Measurements from ENCODE around the gene TMEM63A.

The TMEM63A gene

GRCh38 chr1:225911191-225912130, 29.3 kb upstream of the TMEM63A start:
- Histone ChIP-seq H3K36me3 (ENCODE audit: control insufficient read depth in 1 of 2, insufficient read depth in 2 of 2, low read length in 2 of 2) (peaks cover 0 to 2% of the 10 kb centered on the region in 2 experiments), H3K9ac (ENCODE audit: low read length) (no peak overlapping the region), H3K18ac (ENCODE audit: low read length) (no peak overlapping the region), H3K9me3 (ENCODE audit: insufficient read depth, low read depth, low read length) (peaks cover 2% of the 10 kb centered on the region), H3K79me1 (ENCODE audit: low read length) (no peaks in the 10 kb centered on the region), H3K79me2 (ENCODE audit: control insufficient read depth, insufficient read depth, low read length, poor library complexity) (no peaks in the 10 kb centered on the region), H3K4ac (ENCODE audit: low read depth, low read length) (no peak overlapping the region), H2AK5ac (ENCODE audit: low read length) (no peak overlapping the region), H4K8ac (ENCODE audit: low read depth, low read length) (no peak overlapping the region), H4K12ac (ENCODE audit: low read depth, low read length) (no peak overlapping the region), H3K23ac (ENCODE audit: low read length) (no peak overlapping the region), H3K4me2 (ENCODE audit: low read length) (peak overlapping the region; percentile 43), H3K4me1 (ENCODE audit: control insufficient read depth in 1 of 2, insufficient read depth in 2 of 2, low read length in 2 of 2) (no peaks in the 10 kb centered on the region), H2AFZ (ENCODE audit: insufficient read depth, low read length, poor library complexity) (no peak overlapping the region), H4K91ac (ENCODE audit: low read depth, low read length) (no peak overlapping the region), H2BK5ac (ENCODE audit: low read depth, low read length, poor library complexity) (no peak overlapping the region), H3K4me3 (ENCODE audit: low read depth, low read length) (no peak overlapping the region), H3K27ac (ENCODE audit: low read depth, low read length) (no peak overlapping the region), H2BK12ac (ENCODE audit: low read length) (no peak overlapping the region), H3K27me3 (ENCODE audit: insufficient read depth, low read length) (no peaks in the 10 kb centered on the region), H3K14ac (ENCODE audit: low read length) (no peak overlapping the region), H2BK120ac (ENCODE audit: insufficient read depth, low read length, poor library complexity) (no peak overlapping the region)
- DNase-seq = peak; percentile 16 to 73
- no CpG with 5 or more reads among the region's 53 CpGs for WGBS (ENCODE audit: extremely low coverage, insufficient coverage, insufficient read length)

- Histone ChIP-seq H3K27ac (ENCODE audit: low read depth, low read length) (no peak overlapping the region), H3K4me3 (ENCODE audit: low read depth, low read length) (no peak overlapping the region), H2BK5ac (ENCODE audit: low read depth, low read length, poor library complexity) (no peak overlapping the region), H3K9me3 (ENCODE audit: insufficient read depth, low read depth, low read length) (peaks cover 2% of the 10 kb centered on the region), H3K9ac (ENCODE audit: low read length) (peak overlapping the region; percentile 53), H2AFZ (ENCODE audit: insufficient read depth, low read length, poor library complexity) (no peak overlapping the region), H3K79me1 (ENCODE audit: low read length) (no peaks in the 10 kb centered on the region), H3K23ac (ENCODE audit: low read length) (peak overlapping the region; percentile 91), H3K79me2 (ENCODE audit: control insufficient read depth, insufficient read depth, low read length, poor library complexity) (no peaks in the 10 kb centered on the region), H3K27me3 (ENCODE audit: insufficient read depth, low read length) (no peaks in the 10 kb centered on the region), H3K4me1 (ENCODE audit: control insufficient read depth in 1 of 2, insufficient read depth in 2 of 2, low read length in 2 of 2) (no peaks in the 10 kb centered on the region), H4K91ac (ENCODE audit: low read depth, low read length) (no peak overlapping the region), H3K4ac (ENCODE audit: low read depth, low read length) (no peak overlapping the region), H2BK120ac (ENCODE audit: insufficient read depth, low read length, poor library complexity) (no peak overlapping the region), H2AK5ac (ENCODE audit: low read length) (no peak overlapping the region), H3K14ac (ENCODE audit: low read length) (no peak overlapping the region), H2BK12ac (ENCODE audit: low read length) (no peak overlapping the region), H4K8ac (ENCODE audit: low read depth, low read length) (no peak overlapping the region), H3K18ac (ENCODE audit: low read length) (no peak overlapping the region), H3K36me3 (ENCODE audit: control insufficient read depth in 1 of 2, insufficient read depth in 2 of 2, low read length in 2 of 2) (peaks cover 0 to 2% of the 10 kb centered on the region in 2 experiments), H3K4me2 (ENCODE audit: low read length) (no peak overlapping the region), H4K12ac (ENCODE audit: low read depth, low read length) (no peak overlapping the region)
- no peak for DNase-seq
- no CpG with 5 or more reads among the region's 1 CpG for WGBS (ENCODE audit: extremely low coverage, insufficient coverage, insufficient read length)
These were observed 27.3 kb upstream of the TMEM63A start for GRCh38 chr1:225909477-225909876.

GRCh38 chr1:225908773-225909172, 26.6 kb upstream of the TMEM63A start:
- H3K4me1 ChIP-seq (ENCODE audit: control insufficient read depth in 1 of 2, insufficient read depth in 2 of 2, low read length in 2 of 2) = no peaks in the 10 kb centered on the region

GRCh38 chr1:225908013-225908640, 25.9 kb upstream of the TMEM63A start:
- H2AK5ac ChIP-seq (ENCODE audit: low read length) = no peak overlapping the region
- H3K4me3 ChIP-seq (ENCODE audit: low read depth, low read length) = no peak overlapping the region
- no peak overlapping the region for H3K27ac ChIP-seq (ENCODE audit: low read depth, low read length)
- H2AFZ ChIP-seq (ENCODE audit: insufficient read depth, low read length, poor library complexity) = no peak overlapping the region
- no peak overlapping the region for H3K4ac ChIP-seq (ENCODE audit: low read depth, low read length)
- H3K36me3 ChIP-seq (ENCODE audit: control insufficient read depth in 1 of 2, insufficient read depth in 2 of 2, low read length in 2 of 2) = peaks cover 0 to 2% of the 10 kb centered on the region in 2 experiments
- H2BK12ac ChIP-seq (ENCODE audit: low read length) = no peak overlapping the region
- no peak overlapping the region for H4K91ac ChIP-seq (ENCODE audit: low read depth, low read length)
- H3K18ac ChIP-seq (ENCODE audit: low read length) = no peak overlapping the region
- no peak overlapping the region for H3K9ac ChIP-seq (ENCODE audit: low read length)
- WGBS (ENCODE audit: extremely low coverage, insufficient coverage, insufficient read length) = no CpG with 5 or more reads among the region's 5 CpGs
- H3K79me2 ChIP-seq (ENCODE audit: control insufficient read depth, insufficient read depth, low read length, poor library complexity) = no peaks in the 10 kb centered on the region
- no peak overlapping the region for H2BK5ac ChIP-seq (ENCODE audit: low read depth, low read length, poor library complexity)
- H3K27me3 ChIP-seq (ENCODE audit: insufficient read depth, low read length) = no peaks in the 10 kb centered on the region
- no peak for DNase-seq
- H3K79me1 ChIP-seq (ENCODE audit: low read length) = no peaks in the 10 kb centered on the region
- no peaks in the 10 kb centered on the region for H3K4me1 ChIP-seq (ENCODE audit: control insufficient read depth in 1 of 2, insufficient read depth in 2 of 2, low read length in 2 of 2)
- H3K23ac ChIP-seq (ENCODE audit: low read length) = no peak overlapping the region
- H4K12ac ChIP-seq (ENCODE audit: low read depth, low read length) = no peak overlapping the region
- no peak overlapping the region for H3K14ac ChIP-seq (ENCODE audit: low read length)
- no peak overlapping the region for H3K4me2 ChIP-seq (ENCODE audit: low read length)
- H4K8ac ChIP-seq (ENCODE audit: low read depth, low read length) = no peak overlapping the region
- H2BK120ac ChIP-seq (ENCODE audit: insufficient read depth, low read length, poor library complexity) = no peak overlapping the region
- H3K9me3 ChIP-seq (ENCODE audit: insufficient read depth, low read depth, low read length) = peaks cover 2% of the 10 kb centered on the region

More at GRCh38 chr1:225908773-225909172, 26.6 kb upstream of the TMEM63A start:
- no peak overlapping the region for H3K23ac ChIP-seq (ENCODE audit: low read length)
- no peak overlapping the region for H4K12ac ChIP-seq (ENCODE audit: low read depth, low read length)
- no peak overlapping the region for H3K14ac ChIP-seq (ENCODE audit: low read length)
- H3K27ac ChIP-seq (ENCODE audit: low read depth, low read length) = no peak overlapping the region
- no peaks in the 10 kb centered on the region for H3K79me1 ChIP-seq (ENCODE audit: low read length)
- H3K4ac ChIP-seq (ENCODE audit: low read depth, low read length) = no peak overlapping the region
- no peak overlapping the region for H2AFZ ChIP-seq (ENCODE audit: insufficient read depth, low read length, poor library complexity)
- no peak overlapping the region for H3K4me3 ChIP-seq (ENCODE audit: low read depth, low read length)
- H3K9me3 ChIP-seq (ENCODE audit: insufficient read depth, low read depth, low read length) = peaks cover 2% of the 10 kb centered on the region
- H2BK12ac ChIP-seq (ENCODE audit: low read length) = no peak overlapping the region
- no peak overlapping the region for H2AK5ac ChIP-seq (ENCODE audit: low read length)
- no peak overlapping the region for H3K18ac ChIP-seq (ENCODE audit: low read length)
- H2BK120ac ChIP-seq (ENCODE audit: insufficient read depth, low read length, poor library complexity) = no peak overlapping the region
- no CpG with 5 or more reads among the region's 2 CpGs for WGBS (ENCODE audit: extremely low coverage, insufficient coverage, insufficient read length)
- DNase-seq = no peak
- no peak overlapping the region for H3K9ac ChIP-seq (ENCODE audit: low read length)
- H3K4me2 ChIP-seq (ENCODE audit: low read length) = no peak overlapping the region
- H2BK5ac ChIP-seq (ENCODE audit: low read depth, low read length, poor library complexity) = no peak overlapping the region
- no peak overlapping the region for H4K91ac ChIP-seq (ENCODE audit: low read depth, low read length)
- H4K8ac ChIP-seq (ENCODE audit: low read depth, low read length) = no peak overlapping the region
- H3K36me3 ChIP-seq (ENCODE audit: control insufficient read depth in 1 of 2, insufficient read depth in 2 of 2, low read length in 2 of 2) = peaks cover 0 to 2% of the 10 kb centered on the region in 2 experiments
- no peaks in the 10 kb centered on the region for H3K79me2 ChIP-seq (ENCODE audit: control insufficient read depth, insufficient read depth, low read length, poor library complexity)
- H3K27me3 ChIP-seq (ENCODE audit: insufficient read depth, low read length) = no peaks in the 10 kb centered on the region
